NCI-H82 treated with DMSO at 0.1 percent for 48 hours (cell line): ENCODE measurements around the gene AGO4.
"Not testable (repeated sequence)": the region's sequence is repeated elsewhere in the genome, so short reads cannot be mapped to it uniquely, and the experiment has no call there.

Source experiments
- DNase-seq: peaks from one replicate; lab custom pipeline; 2025; ENCODE audit not compliant: unreplicated experiment; lab: John Stamatoyannopoulos, UW

The AGO4 gene

DNA sequence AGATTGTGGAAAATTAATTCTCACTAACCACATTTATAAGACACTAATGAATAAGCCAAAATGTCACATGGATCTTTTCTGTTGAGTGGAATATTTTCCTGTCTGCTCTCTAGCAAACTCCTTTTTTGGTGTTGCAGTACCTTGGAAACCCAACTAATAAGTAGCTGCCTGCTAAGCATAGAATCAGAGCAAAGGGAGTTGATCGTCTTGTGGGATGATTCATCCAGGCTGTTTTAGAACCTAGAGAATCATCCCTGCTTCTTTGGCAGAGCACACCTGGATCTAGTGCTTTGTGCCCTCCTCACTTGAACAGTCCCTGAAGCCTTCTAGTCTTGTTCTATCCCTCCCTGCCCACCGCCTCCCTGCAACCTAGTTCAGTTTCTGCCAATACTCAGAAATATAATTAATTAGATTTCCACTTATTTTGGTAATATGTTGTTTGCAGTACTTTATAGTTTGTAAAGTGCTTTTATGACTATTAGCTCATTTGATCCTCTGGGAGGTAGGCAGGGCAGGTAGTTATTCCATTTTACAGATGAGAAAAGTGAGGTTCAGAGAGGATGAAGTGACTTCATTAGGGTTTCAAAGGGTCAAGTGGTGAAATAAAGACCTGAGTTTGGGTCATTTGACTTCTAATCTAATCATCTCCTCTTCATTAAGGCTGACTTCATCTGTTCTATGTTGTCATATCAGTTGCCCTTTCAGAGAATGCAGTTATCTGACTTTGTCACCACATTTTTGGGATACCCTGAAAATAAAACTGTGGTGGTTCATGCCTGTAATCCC lies 2.5 kb downstream of the AGO4 start:
- DNase-seq: no peak

DNA sequence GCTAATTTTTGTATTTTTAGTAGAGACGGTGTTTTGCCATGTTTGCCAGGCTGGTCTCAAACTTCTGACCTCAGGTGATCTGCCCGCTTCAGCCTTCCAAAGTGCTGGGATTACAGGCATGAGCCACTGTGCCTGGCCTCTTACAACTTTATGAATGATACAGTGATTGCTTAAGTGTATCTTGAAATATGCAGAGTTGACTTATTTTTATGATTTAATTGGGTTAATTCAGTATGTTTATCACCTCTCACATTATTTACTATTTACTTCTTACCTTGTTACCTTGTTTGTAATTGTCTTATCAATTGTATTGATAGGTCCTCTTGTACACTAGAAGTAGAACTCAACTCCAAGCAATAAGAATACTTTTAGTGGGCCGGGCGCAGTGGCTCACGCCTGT lies 4.9 kb downstream of the AGO4 start:
- not testable (repeated sequence) for DNase-seq

DNA sequence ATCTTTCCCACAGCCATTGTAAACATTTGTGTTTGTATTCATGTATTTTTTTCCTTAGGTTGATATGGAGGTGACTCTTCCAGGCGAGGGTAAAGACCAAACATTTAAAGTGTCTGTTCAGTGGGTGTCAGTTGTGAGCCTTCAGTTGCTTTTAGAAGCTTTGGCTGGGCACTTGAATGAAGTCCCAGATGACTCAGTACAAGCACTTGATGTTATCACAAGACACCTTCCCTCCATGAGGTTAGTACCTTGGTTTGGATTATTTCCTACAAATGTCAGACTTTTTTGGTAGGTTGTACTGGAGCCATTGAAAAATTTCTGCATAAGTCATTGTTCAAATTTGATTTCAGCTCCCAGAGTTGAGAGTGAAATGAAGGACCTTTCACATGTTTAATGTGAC lies 17.4 kb downstream of the AGO4 start:
- no peak for DNase-seq

DNA sequence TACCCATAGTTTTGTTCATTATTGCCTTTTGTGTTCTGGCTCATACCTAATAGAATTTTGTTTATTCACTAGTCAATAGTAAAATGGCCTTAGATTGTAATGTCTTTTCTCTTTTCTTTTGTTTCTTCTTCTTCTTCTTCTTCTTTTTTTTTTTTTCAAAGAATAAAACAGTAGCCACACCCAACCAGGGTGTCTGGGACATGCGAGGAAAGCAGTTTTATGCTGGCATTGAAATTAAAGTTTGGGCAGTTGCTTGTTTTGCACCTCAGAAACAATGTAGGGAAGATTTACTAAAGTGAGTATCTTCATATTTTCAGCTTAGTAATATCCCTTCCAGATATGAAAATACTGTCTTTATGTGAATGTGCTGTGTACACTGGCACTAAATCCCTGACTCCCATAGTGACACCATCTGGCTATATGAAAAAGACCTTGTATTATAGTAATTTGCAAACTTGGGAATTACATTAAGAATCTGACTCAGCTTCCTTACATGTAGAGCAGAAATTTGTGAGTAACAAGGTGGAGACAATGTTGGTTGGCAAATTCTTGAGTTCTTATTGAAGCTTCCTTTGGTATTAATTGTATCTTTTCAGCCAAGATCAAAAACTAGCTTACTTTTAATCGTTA lies 24.6 kb downstream of the AGO4 start:
- DNase-seq: no peak

DNA sequence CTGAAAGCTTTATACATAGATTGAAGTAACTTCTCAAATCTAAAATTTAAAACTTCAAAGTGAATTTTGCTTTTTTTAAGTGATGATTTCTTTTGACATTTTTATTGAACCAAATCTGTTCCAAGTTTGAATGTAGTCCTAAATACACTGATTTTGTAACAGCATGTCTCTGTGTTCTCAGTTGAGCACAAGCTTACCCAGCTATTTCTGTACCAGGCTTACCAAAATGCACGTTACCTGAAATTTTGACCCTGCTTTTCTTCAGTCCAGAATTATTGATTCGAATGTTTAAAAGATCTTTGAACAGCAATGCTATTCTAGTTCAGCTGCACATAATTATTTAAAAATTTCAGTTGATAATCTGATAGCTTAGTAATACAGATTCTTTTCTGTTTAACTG lies 25.6 kb downstream of the AGO4 start:
- DNase-seq: no peak

DNA sequence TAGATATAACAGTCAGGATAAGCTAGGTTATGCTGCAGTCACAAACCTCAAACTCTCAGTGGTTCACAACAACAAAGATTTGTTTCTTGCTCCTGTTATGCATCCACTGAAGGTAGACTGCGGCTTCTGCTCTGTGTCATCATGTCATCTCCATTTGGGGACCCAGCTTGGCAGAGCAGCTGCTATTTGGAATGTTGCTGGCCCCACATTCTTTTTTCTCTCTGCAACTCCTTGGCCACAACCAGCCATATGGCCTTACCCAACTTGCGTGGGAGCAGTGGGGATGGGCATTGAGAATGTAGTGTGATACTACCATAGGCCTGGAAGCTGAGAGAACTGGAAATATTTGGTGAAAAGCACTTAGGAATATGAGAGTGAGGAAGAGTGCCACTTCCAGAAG lies 26.4 kb downstream of the AGO4 start:
- DNase-seq: no peak

DNA sequence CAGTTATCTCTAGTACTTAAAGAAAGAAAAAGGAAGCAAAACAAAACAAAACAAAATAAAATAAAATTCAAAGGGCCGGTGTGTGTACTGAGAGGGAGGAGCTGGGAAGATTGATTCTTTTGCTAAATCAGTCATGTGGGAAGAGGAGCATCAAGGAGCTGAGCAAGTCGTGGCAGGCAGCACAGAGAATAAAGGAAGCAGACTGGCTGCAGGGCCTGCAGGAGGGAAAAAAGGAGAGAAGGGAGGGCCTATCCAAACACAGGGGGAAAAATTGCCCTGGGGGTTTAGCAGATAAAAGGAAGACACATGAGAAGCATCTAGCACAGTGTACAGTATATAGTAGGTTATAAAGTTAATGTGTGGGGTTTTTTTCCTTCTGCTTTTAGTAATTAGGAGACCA lies 27.6 kb downstream of the AGO4 start:
- DNase-seq: no peak

DNA sequence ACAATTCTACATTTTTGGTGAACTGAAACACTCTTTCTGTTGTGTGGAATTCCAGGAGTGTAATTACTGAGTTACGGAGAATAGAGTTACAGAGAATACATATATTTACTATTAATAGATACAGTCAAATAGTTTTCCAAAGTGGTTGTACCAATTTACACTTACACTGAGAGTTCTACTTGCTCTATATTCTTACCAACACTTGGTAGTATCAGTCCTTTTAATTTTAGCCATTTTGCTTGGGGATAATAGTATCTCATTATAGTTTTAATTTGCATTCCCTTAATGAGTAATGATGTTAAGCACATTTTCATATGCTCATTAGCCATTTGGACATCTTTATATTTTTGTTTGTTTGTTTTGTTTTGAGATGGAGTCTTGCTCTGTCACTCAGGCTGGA lies 28.9 kb downstream of the AGO4 start:
- no peak for DNase-seq

DNA sequence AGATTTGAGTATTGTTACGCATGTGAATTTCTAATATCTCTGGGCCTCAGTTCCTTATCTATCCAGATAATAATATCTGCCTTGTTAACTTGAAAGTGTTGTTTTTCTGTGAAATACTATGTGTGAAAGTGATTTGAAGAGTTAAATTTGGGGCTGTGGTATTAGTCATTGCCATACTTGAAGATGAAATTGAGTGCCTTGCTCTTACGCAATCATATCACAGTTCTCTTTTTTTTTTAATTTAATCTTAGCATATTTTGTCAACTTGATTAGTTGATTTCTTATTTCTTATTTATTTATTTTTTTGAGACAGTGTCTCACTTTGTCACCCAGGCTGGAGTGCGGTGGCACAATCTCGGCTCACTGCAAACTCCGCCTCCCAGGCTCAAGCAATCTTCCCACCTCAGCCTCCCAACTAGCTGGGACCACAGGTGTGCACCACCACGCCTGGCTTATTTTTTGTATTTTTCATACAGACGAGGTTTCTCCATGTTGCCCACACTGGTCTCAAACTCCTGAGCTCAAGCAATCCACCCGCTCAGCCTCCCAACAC lies 31.0 kb downstream of the AGO4 start:
- DNase-seq: no peak

DNA sequence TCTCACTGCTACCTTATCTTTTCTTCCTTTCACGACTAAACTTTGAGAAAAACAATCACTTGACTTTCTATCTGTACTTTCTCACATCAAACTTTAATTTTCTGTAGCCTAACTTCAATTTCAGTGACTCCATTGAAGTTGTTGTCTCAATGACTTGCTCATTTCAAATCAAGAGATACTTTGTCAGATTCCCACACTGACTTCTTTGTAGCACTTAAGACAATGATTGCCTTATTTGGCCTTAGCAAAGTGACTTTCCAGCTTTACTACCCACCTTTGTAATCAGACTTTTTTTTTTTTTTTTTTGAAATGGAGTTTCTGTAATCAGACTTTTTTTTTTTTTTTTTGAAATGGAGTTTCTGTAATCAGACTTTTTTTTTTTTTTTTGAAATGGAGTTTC lies 37.0 kb downstream of the AGO4 start:
- no peak for DNase-seq

DNA sequence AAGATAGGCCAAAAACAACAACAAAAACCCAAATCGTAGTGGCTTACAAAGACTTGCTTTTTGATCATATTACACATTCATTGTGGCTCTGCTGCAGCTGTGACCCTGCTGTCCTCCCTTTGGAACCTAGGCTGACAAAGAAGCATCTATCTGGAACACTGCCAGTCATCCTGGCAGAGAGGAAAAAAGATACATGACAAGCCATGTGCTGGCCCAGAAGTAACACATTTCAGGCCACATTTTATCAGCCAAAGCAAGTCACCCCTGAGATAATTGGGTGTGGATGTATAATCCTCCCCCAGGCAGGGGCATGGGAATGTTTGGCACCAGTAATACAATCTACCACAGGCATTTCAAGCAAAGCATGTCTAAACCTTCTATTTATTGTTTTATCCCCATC lies 38.0 kb downstream of the AGO4 start:
- DNase-seq: no peak

DNA sequence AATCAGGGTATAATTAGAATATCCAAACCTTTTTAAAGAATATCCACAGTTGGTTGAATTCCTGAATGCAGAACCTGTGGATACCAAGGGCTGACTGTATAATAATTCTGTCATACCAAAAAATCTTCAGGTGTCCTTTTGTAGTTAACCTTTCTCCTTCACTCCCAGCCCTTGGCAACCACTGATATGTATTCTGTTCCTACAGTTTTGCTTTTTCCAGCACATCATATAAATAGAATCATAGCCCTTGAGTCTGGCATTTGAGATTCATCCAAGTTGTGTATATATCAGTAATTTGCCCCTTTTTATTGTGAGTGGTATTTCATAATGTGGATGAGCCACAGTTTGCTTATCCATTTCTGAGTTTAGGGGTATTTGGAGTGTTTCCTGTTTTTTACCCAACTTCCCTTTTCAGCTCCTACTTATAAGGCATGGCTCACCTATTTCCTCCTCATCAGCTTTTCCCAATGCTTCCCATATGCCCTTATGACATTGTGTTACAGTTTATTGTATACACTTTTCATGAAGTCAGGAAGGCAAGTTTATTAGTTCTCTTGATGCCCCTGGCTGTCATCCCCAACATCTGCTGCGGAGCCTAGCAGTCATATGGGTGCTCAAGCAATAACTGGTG lies 40.2 kb downstream of the AGO4 start:
- no peak for DNase-seq

DNA sequence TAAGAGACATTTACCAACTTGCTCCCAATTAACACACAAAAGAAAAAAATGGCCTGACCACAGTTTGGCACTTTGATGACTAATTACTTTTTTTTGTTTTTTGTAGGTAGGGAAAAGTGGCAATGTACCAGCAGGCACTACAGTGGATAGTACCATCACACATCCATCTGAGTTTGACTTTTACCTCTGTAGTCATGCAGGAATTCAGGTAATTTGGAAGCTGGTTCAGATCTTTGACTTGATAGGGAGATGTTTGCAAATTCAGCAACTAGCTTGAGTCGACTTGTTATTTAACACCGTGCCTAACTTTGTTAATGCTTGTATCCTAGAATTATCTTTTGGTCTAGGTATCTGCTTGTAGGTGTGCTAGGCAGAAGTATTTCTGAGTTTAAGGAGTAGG lies 42.2 kb downstream of the AGO4 start:
- DNase-seq: no peak

DNA sequence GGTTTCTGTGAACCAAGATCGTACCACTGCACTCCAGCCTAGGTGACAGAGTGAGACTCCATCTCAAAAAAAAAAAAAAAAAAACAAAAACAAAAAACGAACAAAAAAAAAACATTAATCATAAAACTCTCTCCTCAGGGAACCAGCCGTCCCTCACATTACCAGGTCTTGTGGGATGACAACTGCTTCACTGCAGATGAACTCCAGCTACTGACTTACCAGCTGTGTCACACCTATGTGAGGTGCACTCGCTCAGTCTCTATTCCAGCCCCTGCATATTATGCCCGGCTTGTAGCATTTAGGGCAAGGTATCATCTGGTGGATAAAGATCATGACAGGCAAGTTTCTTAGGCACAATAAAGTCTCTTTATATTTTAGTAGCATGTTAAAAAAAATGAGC lies 42.9 kb downstream of the AGO4 start:
- DNase-seq: no peak

DNA sequence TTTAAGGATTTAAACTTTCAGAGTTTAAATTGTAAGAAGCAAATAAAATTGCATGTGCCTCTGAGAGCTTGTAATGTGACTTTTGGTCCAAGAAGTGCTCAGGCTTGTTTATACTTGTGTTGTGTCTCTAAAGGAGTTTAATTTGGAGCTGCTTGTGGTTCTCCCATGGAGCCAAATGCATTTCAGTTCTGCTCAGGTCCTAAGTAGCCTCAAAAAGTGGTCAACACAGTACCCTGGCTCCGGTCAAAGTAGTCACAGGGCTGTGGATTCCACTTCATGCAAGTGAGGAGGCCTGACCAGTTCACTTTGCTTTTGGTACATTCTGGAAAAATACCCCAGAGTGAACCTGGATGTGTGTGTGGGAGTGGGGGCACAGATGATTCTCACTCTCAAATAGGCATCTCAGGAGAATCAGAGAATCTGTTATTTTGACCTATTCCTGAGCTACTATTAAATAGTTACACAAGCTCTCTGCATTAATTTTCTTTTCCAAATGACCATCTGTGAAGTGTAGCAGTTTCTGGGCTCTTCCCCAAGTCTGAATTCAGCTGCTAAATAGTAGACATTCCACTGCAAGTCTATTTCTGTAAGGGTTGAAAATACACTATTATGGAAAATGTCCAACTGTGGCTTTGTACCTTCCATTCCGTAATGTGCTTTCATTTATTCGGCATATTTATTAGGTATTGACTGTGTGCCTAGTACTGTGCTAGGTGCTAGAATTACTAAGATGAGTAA lies 43.5 kb downstream of the AGO4 start:
- DNase-seq: no peak

DNA sequence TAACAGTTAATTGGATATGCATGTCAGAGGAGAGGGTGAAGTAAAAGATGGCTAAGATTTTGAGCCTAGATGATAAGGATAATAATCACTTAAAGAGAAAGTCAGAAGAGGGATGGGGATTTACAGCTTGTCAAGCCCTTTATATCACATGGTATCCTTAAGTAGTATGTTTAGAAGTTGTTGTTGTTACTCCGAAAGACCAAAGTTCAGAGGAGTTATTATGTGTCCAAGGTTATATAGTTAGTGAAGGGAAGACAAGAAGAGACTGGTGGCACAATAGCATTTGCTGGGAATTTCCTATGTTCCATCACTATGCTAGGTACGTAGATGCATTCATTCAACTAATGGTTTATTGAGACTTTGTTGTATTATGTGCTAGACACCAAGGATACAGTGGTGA lies 44.4 kb downstream of the AGO4 start:
- DNase-seq: peak; percentile 60

DNA sequence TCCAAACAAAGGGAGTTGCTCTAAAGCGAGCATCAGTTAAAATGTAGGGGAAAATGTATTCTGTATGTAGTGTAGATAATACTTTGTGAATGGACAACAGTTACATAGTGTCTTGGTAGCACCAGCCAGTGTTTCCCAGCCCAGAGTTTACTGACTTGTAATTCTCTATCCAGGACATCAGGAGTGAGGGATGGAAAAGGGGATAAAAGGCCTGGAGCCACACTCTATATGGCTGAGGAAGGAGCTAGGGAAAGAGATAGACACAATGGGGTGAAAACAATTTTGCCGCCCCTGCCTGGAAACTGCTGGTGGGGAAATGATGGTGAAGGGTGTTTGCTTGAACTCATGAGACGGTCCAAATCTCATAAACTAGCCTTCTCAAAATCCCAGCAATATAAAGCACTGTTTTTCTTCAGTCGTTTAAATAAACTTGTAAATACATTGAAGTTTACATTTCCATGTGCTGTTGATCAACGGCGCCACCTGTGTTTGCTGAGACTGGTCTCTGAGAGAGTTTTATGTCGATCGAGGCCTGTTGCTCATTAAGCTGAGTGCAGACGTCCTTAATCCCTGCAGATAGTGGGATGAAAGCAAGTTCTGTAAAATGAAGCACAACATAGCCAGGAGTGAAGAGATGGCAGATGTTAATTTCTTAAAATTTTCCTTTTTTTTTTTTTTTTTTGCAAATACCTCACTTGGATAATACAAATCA lies 47.3 kb downstream of the AGO4 start:
- peak; percentile 76 for DNase-seq

DNA sequence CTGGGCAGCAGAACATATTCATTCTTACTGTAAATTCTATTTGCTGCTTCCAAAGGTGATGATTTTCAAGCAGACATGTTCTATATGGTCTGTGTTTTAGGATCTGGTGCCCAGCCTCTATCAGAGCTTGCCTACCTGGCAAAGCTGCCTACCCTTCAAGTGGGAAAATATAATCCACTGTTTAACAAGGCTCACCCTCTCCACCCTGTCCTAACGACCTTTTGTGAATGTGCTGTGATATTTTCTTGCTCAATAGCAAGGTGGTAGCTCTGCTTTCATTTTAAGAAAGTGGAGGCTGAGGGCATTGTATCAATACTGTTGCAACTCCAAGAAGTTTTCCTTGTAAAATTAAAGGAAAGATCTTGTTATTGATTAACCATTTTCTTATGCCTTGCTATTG lies 49.1 kb downstream of the AGO4 start:
- no peak for DNase-seq

DNA sequence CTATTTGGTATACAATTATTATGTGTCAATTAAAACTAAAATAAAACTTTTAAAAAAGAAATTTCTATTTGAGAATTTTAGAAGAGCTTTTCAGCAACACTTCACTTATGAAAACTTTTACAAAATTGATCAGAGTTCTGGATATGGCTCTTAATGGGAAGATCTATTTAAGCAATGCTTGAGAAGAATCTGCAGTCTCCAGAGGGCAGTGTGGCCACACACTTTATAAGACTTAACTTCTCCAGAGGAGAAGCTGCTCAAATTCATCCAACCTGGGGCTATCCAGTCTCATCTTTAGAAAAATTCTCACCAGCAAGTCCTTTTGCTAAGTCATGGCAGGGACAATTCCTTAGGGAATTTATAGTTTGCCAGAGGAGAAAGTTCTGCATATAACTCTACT lies 50.0 kb downstream of the AGO4 start:
- DNase-seq: no peak

DNA sequence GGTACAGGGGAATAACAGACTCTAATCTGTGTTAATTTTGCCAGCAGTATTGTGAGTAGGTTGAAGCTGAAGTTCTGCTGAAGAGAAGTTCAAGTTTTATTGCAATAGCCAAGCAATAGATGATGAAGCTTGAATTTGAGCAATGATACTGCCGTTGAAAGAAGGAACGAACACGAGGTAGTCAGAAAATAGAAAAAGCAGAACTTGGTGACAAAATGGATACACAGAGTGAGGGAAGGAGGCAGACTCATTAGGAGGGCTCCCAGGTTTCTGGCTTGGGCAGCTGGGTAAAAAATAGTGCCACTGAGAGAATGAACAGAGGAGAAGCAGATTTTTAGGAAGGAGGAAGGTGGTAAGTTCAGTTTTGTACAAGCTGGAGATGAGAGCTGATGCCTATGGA lies 52.9 kb downstream of the AGO4 start:
- no peak for DNase-seq

DNA sequence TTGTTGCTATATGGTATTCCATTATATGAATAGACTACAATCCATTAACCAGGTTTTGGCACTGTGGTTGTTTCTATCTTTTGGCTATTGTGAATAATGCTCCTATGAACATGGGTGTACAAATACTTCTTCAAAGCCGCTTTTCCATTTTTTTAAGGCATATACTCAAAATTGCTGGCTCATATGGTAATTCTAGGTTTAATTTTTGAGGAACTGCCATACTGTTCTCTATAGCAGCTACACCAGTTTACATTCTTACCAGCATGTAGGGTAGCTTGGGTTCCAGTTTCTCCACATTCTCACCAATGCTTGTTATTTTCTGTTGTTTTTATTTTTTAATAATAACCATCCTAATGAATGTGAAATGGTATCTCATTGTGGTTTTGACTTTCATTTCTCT lies 55.3 kb downstream of the AGO4 start:
- no peak for DNase-seq
